CD4-positive, alpha-beta T cell (primary cell): ENCODE results near the gene GATAD1. TPM values are rescaled to one million over a fixed set of nuclear protein-coding genes. Genes with fewer than 3 reads are reported as not detected.

Experiments
- ATAC-seq: fragments of 200-7000 bp; cut with Tn5 transposase; one replicate; pipeline ENCODE4 v1.10.0; 2022; ENCODE audit warnings: mild to moderate bottlenecking; ENCODE audit not compliant: poor library complexity
- CTCF ChIA-PET: fragments of 350-600 bp; sonication (Branson Sonifier 250); formaldehyde crosslinking; loops from one replicate; lab custom pipeline; 2021; ENCODE audit warnings: antibody characterized with exemption, inconsistent platforms; lab: Charles Lee
- POLR2A ChIA-PET: fragments of 350-600 bp; sonication (Branson Sonifier 250); formaldehyde crosslinking; loops from one replicate; lab custom pipeline; 2021; ENCODE audit warnings: antibody characterized with exemption, inconsistent platforms; lab: Charles Lee
- DNase-seq, 14 experiments: peaks; one replicate each; pipeline ENCODE4 v3.0.0-alpha.2; 2013 to 2020; ENCODE audit warnings: mixed read lengths in 2 of 14
- H3K27ac ChIP-seq, 2 donors: one replicate each; pipeline versions ENCODE4 v1.5.1 to v1.7.0; 2013; ENCODE audit warnings: low read length in 2 of 2, low read depth in 1 of 2, mild to moderate bottlenecking in 1 of 2
- H3K27me3 ChIP-seq, 2 experiments: 1 replicate in 1 of 2; 2 replicates in 1 of 2; pipeline versions ENCODE4 v1.6.1 to v1.7.0; 2013; ENCODE audit warnings: low read length in 2 of 2, control low read depth in 1 of 2, mild to moderate bottlenecking in 1 of 2, moderate library complexity in 1 of 2; ENCODE audit not compliant: insufficient read depth in 2 of 2, control insufficient read depth in 1 of 2
- H3K36me3 ChIP-seq: one replicate; pipeline ENCODE4 v1.6.1; 2013; ENCODE audit warnings: low read length, control low read depth; ENCODE audit not compliant: insufficient read depth
- H3K4me1 ChIP-seq: one replicate; pipeline ENCODE4 v1.6.1; 2013; ENCODE audit warnings: low read length, control low read depth; ENCODE audit not compliant: insufficient read depth
- H3K4me3 ChIP-seq: one replicate; pipeline ENCODE4 v1.5.1; 2013; ENCODE audit warnings: mild to moderate bottlenecking, low read length, moderate library complexity
- H3K9me3 ChIP-seq, 2 experiments: 1 replicate in 1 of 2; 2 replicates in 1 of 2; pipeline versions ENCODE4 v1.6.1 to v1.7.0; 2013; ENCODE audit warnings: low read length in 2 of 2, mild to moderate bottlenecking in 2 of 2, control low read depth in 1 of 2, moderate library complexity in 1 of 2; ENCODE audit not compliant: control insufficient read depth in 1 of 2, insufficient read depth in 1 of 2
- H3K27ac Mint-ChIP-seq: one replicate; pipeline ENCODE4 v1.8.0; 2020; ENCODE audit warnings: mixed read lengths
- H3K27me3 Mint-ChIP-seq: one replicate; pipeline ENCODE4 v1.8.0; 2021; ENCODE audit warnings: mixed read lengths
- H3K36me3 Mint-ChIP-seq: one replicate; pipeline ENCODE4 v1.8.0; 2021; ENCODE audit warnings: low read depth, mixed read lengths
- H3K4me1 Mint-ChIP-seq: one replicate; pipeline ENCODE4 v1.8.0; 2021; ENCODE audit warnings: low read depth, mixed read lengths
- H3K4me3 Mint-ChIP-seq: one replicate; pipeline ENCODE4 v1.8.0; 2020; ENCODE audit warnings: mild to moderate bottlenecking, mixed read lengths
- H3K9me3 Mint-ChIP-seq: one replicate; pipeline ENCODE4 v1.8.0; 2020; ENCODE audit warnings: mixed read lengths
- intact Hi-C, 2 experiments: fragments of 100-400 bp; cut with DNase I in 1 of 2; cut with micrococcal nuclease in 1 of 2; formaldehyde crosslinking; loops; one replicate each; pipeline versions ENCODE4 v1.15.1 to v1.9.0; 2023 to 2025; cut with DNase I, micrococcal nuclease
- total RNA-seq, 174 experiments: library from RNA in 2 of 174; stranded (reverse) in 2 of 174; gene quantifications; one replicate each; pipeline ENCODE4 v1.2.3 and lab custom pipeline; 2021 to 2026
- TF ChIP-seq, protein P1 (sequence below): fragments of 200-600 bp; IDR thresholded peaks from one replicate; pipeline ENCODE4 v1.8.0; 2022; ENCODE audit warnings: antibody characterized with exemption, mild to moderate bottlenecking

Gene GATAD1
- total RNA-seq, 2 experiments from 2014 or later, result 12.0 to 13.5 TPM

DNA sequence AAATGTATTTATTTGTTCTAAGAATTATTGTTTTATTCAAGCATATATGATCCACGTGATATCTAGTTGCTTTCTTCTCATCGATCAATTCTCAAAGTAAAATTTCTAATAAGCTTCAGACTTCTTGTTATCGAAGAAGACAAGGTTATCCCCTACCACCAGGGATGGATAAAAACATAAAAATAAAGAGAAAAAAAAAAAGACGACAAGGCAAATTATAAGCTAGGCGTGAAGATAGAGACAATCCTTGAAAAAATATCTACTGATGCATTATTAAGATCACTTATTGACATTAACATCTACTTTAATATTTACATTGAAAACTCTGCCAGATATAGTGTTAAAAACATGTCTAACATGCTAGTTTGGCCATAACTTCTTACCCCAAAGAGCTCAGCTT, 61.7 kb downstream of the GATAD1 start:
- H3K4me3 ChIP-seq, result no peak overlapping the region
- TF ChIP-seq, protein P1, sequence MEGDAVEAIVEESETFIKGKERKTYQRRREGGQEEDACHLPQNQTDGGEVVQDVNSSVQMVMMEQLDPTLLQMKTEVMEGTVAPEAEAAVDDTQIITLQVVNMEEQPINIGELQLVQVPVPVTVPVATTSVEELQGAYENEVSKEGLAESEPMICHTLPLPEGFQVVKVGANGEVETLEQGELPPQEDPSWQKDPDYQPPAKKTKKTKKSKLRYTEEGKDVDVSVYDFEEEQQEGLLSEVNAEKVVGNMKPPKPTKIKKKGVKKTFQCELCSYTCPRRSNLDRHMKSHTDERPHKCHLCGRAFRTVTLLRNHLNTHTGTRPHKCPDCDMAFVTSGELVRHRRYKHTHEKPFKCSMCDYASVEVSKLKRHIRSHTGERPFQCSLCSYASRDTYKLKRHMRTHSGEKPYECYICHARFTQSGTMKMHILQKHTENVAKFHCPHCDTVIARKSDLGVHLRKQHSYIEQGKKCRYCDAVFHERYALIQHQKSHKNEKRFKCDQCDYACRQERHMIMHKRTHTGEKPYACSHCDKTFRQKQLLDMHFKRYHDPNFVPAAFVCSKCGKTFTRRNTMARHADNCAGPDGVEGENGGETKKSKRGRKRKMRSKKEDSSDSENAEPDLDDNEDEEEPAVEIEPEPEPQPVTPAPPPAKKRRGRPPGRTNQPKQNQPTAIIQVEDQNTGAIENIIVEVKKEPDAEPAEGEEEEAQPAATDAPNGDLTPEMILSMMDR, result no peak
- Mint-ChIP-seq H3K4me1 (no peaks in the 10 kb centered on the region), H3K36me3 (peaks cover 49% of the 10 kb centered on the region), H3K27ac (no peak overlapping the region), H3K27me3 (no peaks in the 10 kb centered on the region), H3K9me3 (no peaks in the 10 kb centered on the region), H3K4me3 (no peak overlapping the region)
- H3K36me3 ChIP-seq, result peaks cover 46% of the 10 kb centered on the region
- POLR2A ChIA-PET, result no interaction called here
- H3K27me3 ChIP-seq, result no peaks in the 10 kb centered on the region
- intact Hi-C loops, result no loop called here
- no peaks in the 10 kb centered on the region for H3K9me3 ChIP-seq
- ATAC-seq (no peak), DNase-seq (no peak)
- CTCF ChIA-PET, result no interaction called here
- H3K27ac ChIP-seq, result no peak overlapping the region
- H3K4me1 ChIP-seq, result no peaks in the 10 kb centered on the region

Other genes starting within 250 kb of the GATAD1 start
- 10 to 100 TPM; 28.6 to 28.7 TPM for gene KRIT1, start 201.6 kb upstream of the GATAD1 start, total RNA-seq
- 10 to 100 TPM; 60.0 to 66.9 TPM for gene ANKIB1, start 201.5 kb upstream of the GATAD1 start, total RNA-seq
- gene ERVW-1, start 30.5 kb downstream of the GATAD1 start, total RNA-seq, result not detected
- gene PEX1, start 81.0 kb downstream of the GATAD1 start, total RNA-seq, result 10 to 100 TPM; 19.7 to 20.7 TPM
- gene RBM48, start 81.3 kb downstream of the GATAD1 start, total RNA-seq, result 10 to 100 TPM; 45.4 to 47.3 TPM
- gene FAM133B, start 142.9 kb downstream of the GATAD1 start, total RNA-seq, result 10 to 100 TPM; 81.2 to 83.8 TPM